ENCODE measurements around the gene SPECC1L. TPM values are rescaled to one million over a fixed set of nuclear protein-coding genes. Genes with fewer than 3 reads are reported as not detected.

The SPECC1L gene
- total RNA-seq, 2 donors from 2014 or later: 86.3 to 87.5 TPM

GRCh38 chr22:24463071-24463760 lies 192.6 kb downstream of the SPECC1L start:
- ATAC-seq (no peak), DNase-seq (no peak)
- intact Hi-C loops (cut with DNase I, micrococcal nuclease): no loop called here

DNA sequence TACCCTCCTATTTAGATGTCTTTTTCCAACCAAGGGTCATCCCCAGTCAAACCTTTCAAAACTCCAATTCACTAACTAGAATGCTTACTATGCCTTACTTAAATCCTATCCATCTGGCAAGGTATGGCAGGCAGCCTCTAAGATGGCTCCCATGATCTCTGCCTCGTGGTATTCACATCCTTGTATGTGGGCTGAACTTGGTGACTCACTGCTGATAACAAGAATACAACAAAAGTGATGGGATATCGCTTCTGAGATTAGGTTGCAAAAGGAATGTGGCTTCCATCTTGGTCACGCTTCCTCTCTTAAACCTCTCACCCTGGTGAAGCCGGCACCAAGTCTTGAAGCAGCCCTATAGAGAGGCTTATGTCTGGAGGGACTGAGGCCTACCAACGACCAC lies 194.9 kb downstream of the SPECC1L start:
- intact Hi-C loops (cut with DNase I, micrococcal nuclease): no loop called here
- DNase-seq: no peak
- no peak for ATAC-seq

GRCh38 chr22:24465975-24466374 lies 195.3 kb downstream of the SPECC1L start:
- ATAC-seq (no peak), DNase-seq (no peak)
- intact Hi-C loops (cut with DNase I, micrococcal nuclease): no loop called here

DNA sequence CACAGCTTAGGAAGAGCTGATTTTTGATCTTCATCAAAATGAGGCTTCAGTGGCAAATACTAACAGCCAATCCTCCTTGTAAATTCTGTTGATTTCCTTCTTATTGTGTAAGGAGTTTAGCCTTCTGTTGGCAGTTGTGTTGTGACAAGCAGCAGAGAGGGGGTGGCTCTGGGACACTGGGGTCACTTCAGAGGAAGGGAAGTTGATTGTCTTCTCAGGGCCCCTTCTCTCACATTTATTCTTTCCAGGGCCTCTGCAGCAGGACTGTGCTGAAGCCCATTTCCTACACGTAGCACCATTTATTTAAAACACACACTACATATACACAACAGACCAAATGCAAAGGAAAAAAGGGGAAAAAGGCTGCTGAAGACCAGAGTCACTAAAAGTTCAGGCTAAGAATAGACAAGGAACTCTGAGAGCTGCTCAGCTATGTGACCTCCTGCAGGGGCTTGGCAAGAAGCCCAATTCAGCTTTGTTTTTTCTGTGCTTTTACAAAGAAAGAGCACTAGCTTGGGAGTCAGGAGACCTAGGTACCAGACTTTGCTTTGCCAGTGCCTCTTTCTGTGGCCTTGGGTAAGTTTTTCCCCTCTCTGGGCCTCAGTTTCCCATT lies 196.2 kb downstream of the SPECC1L start:
- no peak for DNase-seq
- intact Hi-C loops (cut with DNase I, micrococcal nuclease): no loop called here
- ATAC-seq: no peak

DNA sequence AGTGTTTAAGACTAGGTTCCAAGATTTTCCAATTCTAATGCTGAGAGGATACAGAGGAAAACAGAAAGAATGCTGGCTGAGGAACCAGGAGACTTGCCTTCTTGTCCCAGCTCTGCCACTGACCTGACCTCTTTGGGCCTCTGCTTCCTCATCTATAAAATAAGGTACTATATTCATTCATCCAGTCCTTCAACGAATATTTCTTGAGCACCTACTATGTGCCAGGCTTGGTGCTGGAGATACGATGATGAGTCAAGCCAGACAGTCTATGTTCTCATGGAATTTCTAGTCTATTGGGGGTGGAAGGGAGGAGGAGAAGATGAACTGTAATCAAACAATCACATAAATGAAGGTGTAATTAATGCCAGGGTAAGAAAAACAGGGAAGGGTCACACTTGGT lies 196.7 kb downstream of the SPECC1L start:
- intact Hi-C loops (cut with DNase I, micrococcal nuclease): no loop called here
- ATAC-seq: no peak

More for the DNA sequence above, 196.7 kb downstream of the SPECC1L start:
- no peak for DNase-seq

Other genes with a start within 250 kb of the SPECC1L start
- 1 to 10 TPM; 1.9 to 2.7 TPM for gene SUSD2, start 89.3 kb upstream of the SPECC1L start, total RNA-seq
- 1 to 10 TPM; 3.7 to 6.7 TPM for gene GGT5, start 25.7 kb upstream of the SPECC1L start, total RNA-seq
- 1 to 10 TPM; 2.5 to 4.0 TPM for gene ADORA2A, start 156.8 kb downstream of the SPECC1L start, total RNA-seq
- gene UPB1, start 224.5 kb downstream of the SPECC1L start, total RNA-seq: under 1 TPM in 1 of 2 donors, not detected in 1; 0.08 TPM